HepG2 (cell line): ENCODE measurements around the gene FGF16. TPM values are rescaled to one million over a fixed set of nuclear protein-coding genes. Genes with fewer than 3 reads are reported as not detected.

Experiments used
- ATAC-seq: fragments of 200-7000 bp; cut with Tn5 transposase; 3 replicates; pipeline ENCODE4 v1.9.1; 2020; ENCODE audit warnings: mild to moderate bottlenecking, moderate library complexity
- BruUV-seq: library from RNA; stranded (reverse); fragments of 400-500 nt; replicated peaks from 2 replicates; lab custom pipeline; 2021; lab: Mats Ljungman, UMichigan
- CTCF ChIA-PET: fragments of 300-600 bp; formaldehyde crosslinking; extraction: SDS; loops from one replicate; lab custom pipeline; 2021; ENCODE audit warnings: low total read pairs, inconsistent platforms, low intra/inter-chr PET ratio; lab: Yijun Ruan, JAX
- POLR2A ChIA-PET: fragments of 350-600 bp; sonication (Branson Sonifier 250); formaldehyde crosslinking; loops from one replicate; lab custom pipeline; 2020; ENCODE audit warnings: antibody characterized with exemption, inconsistent platforms; lab: Yijun Ruan, JAX
- DNase-seq: peaks from one replicate; pipeline ENCODE4 v3.0.0-alpha.2; 2015; ENCODE audit warnings: low spot score
- FAIRE-seq: peaks from 3 replicates; lab custom pipeline; 2011; peaks lifted over from hg19 to GRCh38; lab: Jason Lieb, UNC
- H2AFZ ChIP-seq: one replicate; pipeline ENCODE4 v1.6.1; 2011; ENCODE audit warnings: low read length, inconsistent platforms
- H3K27ac ChIP-seq: fragments of 300-600 bp; 3 replicates; pipeline ENCODE4 v1.8.0; 2011; ENCODE audit warnings: mixed run types, mild to moderate bottlenecking, mixed read lengths, low read length, inconsistent platforms; ENCODE audit not compliant: insufficient read depth; ENCODE audit errors: extremely low read length
- H3K27me3 ChIP-seq, 2 experiments: fragments of 200-600 bp in 1 of 2; 2 replicates in 1 of 2; 3 replicates in 1 of 2; pipeline versions ENCODE4 v1.6.0 to v1.8.0; 2011; ENCODE audit warnings: low read length in 2 of 2, mild to moderate bottlenecking in 2 of 2, moderate library complexity in 2 of 2, inconsistent platforms in 1 of 2; ENCODE audit not compliant: insufficient read depth in 2 of 2, control insufficient read depth in 1 of 2
- H3K36me3 ChIP-seq, 2 experiments: fragments of 200-600 bp in 1 of 2; replicated peaks in 1 of 2; 2 replicates in 1 of 2; 3 replicates in 1 of 2; pipeline versions ENCODE4 v1.5.1 to v1.8.0; 2011; ENCODE audit warnings: low read length in 2 of 2, inconsistent platforms in 1 of 2; ENCODE audit not compliant: insufficient read depth in 2 of 2, control insufficient read depth in 1 of 2
- H3K4me1 ChIP-seq: 2 replicates; pipeline ENCODE4 v1.5.1; 2012; ENCODE audit warnings: low read length, inconsistent platforms; ENCODE audit not compliant: insufficient read depth
- H3K4me2 ChIP-seq: 2 replicates; pipeline ENCODE4 v1.6.0; 2011; ENCODE audit warnings: low read depth, low read length, inconsistent platforms
- H3K4me3 ChIP-seq, 3 experiments: fragments of 200-600 bp in 1 of 3; sonication (generic), shearing (Covaris generic) in 1 of 3; replicated peaks in 1 of 3; 2 replicates each; pipeline ENCODE4 v1.5.1; 2011 to 2016; ENCODE audit warnings: low read length in 3 of 3, inconsistent platforms in 2 of 3, low read depth in 2 of 3, mild to moderate bottlenecking in 2 of 3, control low read depth in 1 of 3, mixed read lengths in 1 of 3; ENCODE audit not compliant: insufficient read depth in 1 of 3
- H3K79me2 ChIP-seq: one replicate; pipeline ENCODE4 v1.6.1; 2011; ENCODE audit warnings: low read length, inconsistent platforms; ENCODE audit not compliant: insufficient read depth
- H3K9ac ChIP-seq: 2 replicates; pipeline ENCODE4 v1.6.0; 2011; ENCODE audit warnings: mild to moderate bottlenecking, low read depth, low read length, inconsistent platforms; ENCODE audit not compliant: insufficient read depth
- H3K9me3 ChIP-seq: 2 replicates; pipeline ENCODE4 v1.5.1; 2012; ENCODE audit warnings: mild to moderate bottlenecking, low read length
- H4K20me1 ChIP-seq: 2 replicates; pipeline ENCODE4 v1.6.0; 2011; ENCODE audit warnings: inconsistent platforms, mild to moderate bottlenecking, low read length, moderate library complexity; ENCODE audit not compliant: insufficient read depth
- AKNA ChIP-seq: sonication (generic); formaldehyde crosslinking; IDR thresholded peaks from 2 replicates; pipeline ENCODE4 v1.4.0; 2020; ENCODE audit warnings: missing genetic modification reagents, borderline replicate concordance
- ELF4 ChIP-seq: sonication (generic); formaldehyde crosslinking; IDR thresholded peaks from 2 replicates; pipeline ENCODE4 v1.5.0; 2020; ENCODE audit warnings: missing genetic modification reagents, mild to moderate bottlenecking, moderate library complexity, borderline replicate concordance
- PRDM4 ChIP-seq: sonication (generic); formaldehyde crosslinking; IDR thresholded peaks from 2 replicates; pipeline ENCODE4 v1.9.0; 2021; ENCODE audit warnings: missing genetic modification reagents, borderline replicate concordance
- whole genome bisulfite sequencing: methylation state at CpG from one replicate; pipeline ENCODE4 v1.1.6; 2017; ENCODE audit warnings: low lambda C conversion rate; 5-methylcytosine and 5-hydroxymethylcytosine counted together
- in situ Hi-C: cut with HindIII; loops from 2 replicates; pipeline ENCODE4 v1.10.0; 2017; ENCODE audit warnings: low pct_unique_long_range_greater_than_20kb; ENCODE audit not compliant: extremely low pct_ligation_motif_present
- intact Hi-C: fragments of 100-400 bp; cut with micrococcal nuclease; formaldehyde crosslinking; loops from one replicate; pipeline ENCODE4 v1.10.0; 2022; ENCODE audit not compliant: unreplicated experiment
- polyA plus RNA-seq, 8 experiments: library from polyadenylated mRNA; depleted of rRNA in 3 of 8; stranded (reverse) in 7 of 8; unstranded in 1 of 8; fragments of >200 nt; fragmentation: Illumina TruSeq in 4 of 8; extraction: Trizol in 4 of 8; gene quantifications; 2 replicates each; pipeline versions ENCODE4 v1.2.1 to v1.2.3, GENCODE V29; 2011 to 2016; ENCODE audit warnings: low read depth in 4 of 8, missing spikeins in 1 of 8, mixed read lengths in 1 of 8; ENCODE audit not compliant: insufficient read depth in 1 of 8
- total RNA-seq, 5 experiments: library from RNA; depleted of rRNA; stranded (reverse); fragments of >200 nt; fragmentation: Illumina TruSeq; extraction: Trizol; gene quantifications; 2 replicates each; pipeline ENCODE4 v1.2.3, GENCODE V29; 2016; ENCODE audit warnings: low read depth in 1 of 5

The FGF16 gene
- total and polyA plus RNA-seq, 2 of the 13 experiments (the other 11 are each of a cell fraction or from before 2014, with no cell fraction given): not detected

- H3K4me2 ChIP-seq: no peak overlapping the region
- H2AFZ ChIP-seq: no peak overlapping the region
- no peaks in the 10 kb centered on the region for H3K27me3 ChIP-seq
- H3K4me1 ChIP-seq: no peaks in the 10 kb centered on the region
- CTCF ChIA-PET: no interaction called here
- POLR2A ChIA-PET: no interaction called here
- in situ Hi-C loops: no loop called here
- 0% methylated on average over 1 of the region's 1 CpG for WGBS
- H3K9me3 ChIP-seq: no peaks in the 10 kb centered on the region
- FAIRE-seq (no peak), ATAC-seq (no peak), DNase-seq (no peak)
- no TSS peak for BruUV-seq
- no peak overlapping the region for H3K4me3 ChIP-seq
- no peaks in the 10 kb centered on the region for H3K79me2 ChIP-seq
- no peaks in the 10 kb centered on the region for H4K20me1 ChIP-seq
- H3K27ac ChIP-seq: no peak overlapping the region
- H3K36me3 ChIP-seq: no peaks in the 10 kb centered on the region
- intact Hi-C loops: no loop called here
- no peak overlapping the region for H3K9ac ChIP-seq
- no peak for TF ChIP-seq AKNA (CRISPR knock-in tag)
- TF ChIP-seq PRDM4 (CRISPR knock-in tag): no peak
- no peak for TF ChIP-seq ELF4 (CRISPR knock-in tag)
These were observed 3.8 kb downstream of the FGF16 start for GRCh38 chrX:77450996-77451395.
